ENCODE measurements around the gene MXRA5. TPM values are rescaled to one million over a fixed set of nuclear protein-coding genes. Genes with fewer than 3 reads are reported as not detected.
"Not testable (repeated sequence)": the region's sequence is repeated elsewhere in the genome, so short reads cannot be mapped to it uniquely, and the experiment has no call there.

The MXRA5 gene
- total RNA-seq, 1 donor from 2014 or later, result 139 TPM

- H3K27me3 Mint-ChIP-seq (ENCODE audit: low read depth), result no peaks in the 10 kb centered on the region
- no peak for TF ChIP-seq CTCF (IDR thresholded peaks at IDR 0.05; ENCODE audit: unreplicated experiment)
- no peak for DNase-seq (ENCODE audit: low spot score in 2 of 2, unreplicated experiment in 2 of 2)
- peak overlapping the region; percentile 87 for H3K4me3 Mint-ChIP-seq
- H3K27ac Mint-ChIP-seq, result no peak overlapping the region
- peaks cover 11% of the 10 kb centered on the region for H3K36me3 Mint-ChIP-seq
- peaks cover 43% of the 10 kb centered on the region for H3K4me1 Mint-ChIP-seq
- H3K9me3 Mint-ChIP-seq, result peaks cover 10% of the 10 kb centered on the region
Observed at GRCh38 chrX:3348191-3348590, 1.7 kb upstream of the MXRA5 start.

- Mint-ChIP-seq H3K4me3 (peak overlapping the region; percentile 87), H3K27ac (peak overlapping the region; percentile 93), H3K4me1 (peaks cover 29% of the 10 kb centered on the region), H3K9me3 (peaks cover 10% of the 10 kb centered on the region), H3K36me3 (peaks cover 23% of the 10 kb centered on the region), H3K27me3 (ENCODE audit: low read depth) (no peaks in the 10 kb centered on the region)
- DNase-seq (ENCODE audit: low spot score in 2 of 2, unreplicated experiment in 2 of 2), result peak; percentile 41 to 73
- TF ChIP-seq CTCF (IDR thresholded peaks at IDR 0.05; ENCODE audit: unreplicated experiment), result no peak
Observed at GRCh38 chrX:3345281-3346191, 916 bp downstream of the MXRA5 start.

GRCh38 chrX:3343569-3343968, 2.9 kb downstream of the MXRA5 start:
- peak in 1 of 2 experiments; percentile 47 for DNase-seq (ENCODE audit: low spot score in 2 of 2, unreplicated experiment in 2 of 2)
- H3K27ac Mint-ChIP-seq; H3K27me3 Mint-ChIP-seq (ENCODE audit: low read depth); H3K9me3 Mint-ChIP-seq: not testable (repeated sequence)
- Mint-ChIP-seq H3K4me3 (peak overlapping the region; percentile 87), H3K36me3 (peaks cover 23% of the 10 kb centered on the region), H3K4me1 (peaks cover 24% of the 10 kb centered on the region)

GRCh38 chrX:3340016-3340415, 6.4 kb downstream of the MXRA5 start:
- Mint-ChIP-seq H3K27ac (no peak overlapping the region), H3K36me3 (peaks cover 33% of the 10 kb centered on the region), H3K4me3 (no peak overlapping the region), H3K27me3 (ENCODE audit: low read depth) (no peaks in the 10 kb centered on the region), H3K9me3 (peaks cover 8% of the 10 kb centered on the region), H3K4me1 (peaks cover 15% of the 10 kb centered on the region)
- no peak for DNase-seq (ENCODE audit: low spot score in 2 of 2, unreplicated experiment in 2 of 2)
- TF ChIP-seq CTCF (IDR thresholded peaks at IDR 0.05; ENCODE audit: unreplicated experiment), result no peak

GRCh38 chrX:3326681-3327080, 19.8 kb downstream of the MXRA5 start:
- Mint-ChIP-seq H3K9me3 (peaks cover 29% of the 10 kb centered on the region), H3K4me1 (no peaks in the 10 kb centered on the region), H3K27me3 (ENCODE audit: low read depth) (no peaks in the 10 kb centered on the region), H3K36me3 (peaks cover 48% of the 10 kb centered on the region), H3K27ac (no peak overlapping the region), H3K4me3 (no peak overlapping the region)
- no peak for DNase-seq (ENCODE audit: low spot score in 2 of 2, unreplicated experiment in 2 of 2)
- no peak for TF ChIP-seq CTCF (IDR thresholded peaks at IDR 0.05; ENCODE audit: unreplicated experiment)

- TF ChIP-seq CTCF (IDR thresholded peaks at IDR 0.05; ENCODE audit: unreplicated experiment), result no peak
- Mint-ChIP-seq H3K9me3 (peaks cover 57% of the 10 kb centered on the region), H3K36me3 (peaks cover 83% of the 10 kb centered on the region), H3K4me3 (no peak overlapping the region), H3K27me3 (ENCODE audit: low read depth) (no peaks in the 10 kb centered on the region), H3K4me1 (no peaks in the 10 kb centered on the region), H3K27ac (no peak overlapping the region)
- no peak for DNase-seq (ENCODE audit: low spot score in 2 of 2, unreplicated experiment in 2 of 2)
Observed at GRCh38 chrX:3320471-3321046, 25.9 kb downstream of the MXRA5 start.

Measured in mesothelial cell of epicardium (in vitro differentiated cells).